RPMI8226 (cell line): ENCODE data around the gene SURF2.
"Not testable (repeated sequence)": the region's sequence is repeated elsewhere in the genome, so short reads cannot be mapped to it uniquely, and the experiment has no call there.

Source experiments
- DNase-seq: peaks from one replicate; pipeline ENCODE4 v3.0.0-alpha.2; 2015

SURF2 gene

GRCh38 chr9:133379153-133380086, 23.1 kb downstream of the SURF2 start:
- DNase-seq = peak; percentile 2

- DNase-seq = peak; percentile 3
These were observed 24.4 kb downstream of the SURF2 start for GRCh38 chr9:133380734-133381133.

- DNase-seq = no peak
These were observed 26.3 kb downstream of the SURF2 start for GRCh38 chr9:133382507-133383141.

GRCh38 chr9:133383438-133383837, 27.1 kb downstream of the SURF2 start:
- no peak for DNase-seq

GRCh38 chr9:133384736-133385321, 28.5 kb downstream of the SURF2 start:
- no peak for DNase-seq

GRCh38 chr9:133385452-133385851, 29.1 kb downstream of the SURF2 start:
- no peak for DNase-seq

GRCh38 chr9:133386338-133386737, 30.0 kb downstream of the SURF2 start:
- no peak for DNase-seq

GRCh38 chr9:133387680-133388079, 31.3 kb downstream of the SURF2 start:
- DNase-seq = peak; percentile 1

GRCh38 chr9:133389025-133389557, 32.7 kb downstream of the SURF2 start:
- no peak for DNase-seq

- DNase-seq = no peak
These were observed 33.2 kb downstream of the SURF2 start for GRCh38 chr9:133389562-133389961.

- DNase-seq = no peak
These were observed 34.4 kb downstream of the SURF2 start for GRCh38 chr9:133390713-133391112.

- DNase-seq = not testable (repeated sequence)
These were observed 35.1 kb downstream of the SURF2 start for GRCh38 chr9:133391449-133391848.

GRCh38 chr9:133392308-133392707, 36.0 kb downstream of the SURF2 start:
- DNase-seq = not testable (repeated sequence)

- DNase-seq = no peak
These were observed 37.0 kb downstream of the SURF2 start for GRCh38 chr9:133393399-133393798.

GRCh38 chr9:133394687-133395271, 38.4 kb downstream of the SURF2 start:
- DNase-seq = no peak

- peak; percentile 59 for DNase-seq
These were observed 40.6 kb downstream of the SURF2 start for GRCh38 chr9:133396952-133397351.

GRCh38 chr9:133397370-133397769, 41.0 kb downstream of the SURF2 start:
- DNase-seq = no peak

GRCh38 chr9:133397895-133398294, 41.5 kb downstream of the SURF2 start:
- no peak for DNase-seq

- DNase-seq = no peak
These were observed 43.9 kb downstream of the SURF2 start for GRCh38 chr9:133400292-133400691.

GRCh38 chr9:133401588-133401987, 45.2 kb downstream of the SURF2 start:
- DNase-seq = no peak

- no peak for DNase-seq
These were observed 46.3 kb downstream of the SURF2 start for GRCh38 chr9:133402689-133403088.

- peak; percentile 72 for DNase-seq
These were observed 47.6 kb downstream of the SURF2 start for GRCh38 chr9:133403766-133404453.
